Fibroblast of lung (primary cell): Measurements from ENCODE around the gene MSI2. TPM values are rescaled to one million over a fixed set of nuclear protein-coding genes. Genes with fewer than 3 reads are reported as not detected.

Experiments used
- DNase-seq, 2 donors: peaks; one replicate each; pipeline versions ENCODE4 v3.0.0 to v3.0.0-alpha.2; 2010; ENCODE audit warnings: low read depth in 2 of 2
- H2AFZ ChIP-seq: 2 replicates; pipeline ENCODE4 v1.5.1; 2012; ENCODE audit warnings: low read length, control low read depth, inconsistent platforms
- H3K27ac ChIP-seq: 2 replicates; pipeline ENCODE4 v1.5.1; 2011; ENCODE audit warnings: low read length, control low read depth; ENCODE audit not compliant: insufficient read depth
- H3K27me3 ChIP-seq: 2 replicates; pipeline ENCODE4 v1.5.1; 2011; ENCODE audit warnings: mild to moderate bottlenecking, low read length; ENCODE audit not compliant: control insufficient read depth, insufficient read depth
- H3K36me3 ChIP-seq: 2 replicates; pipeline ENCODE4 v1.5.1; 2011; ENCODE audit warnings: low read length; ENCODE audit not compliant: control insufficient read depth, insufficient read depth
- H3K4me1 ChIP-seq: 2 replicates; pipeline ENCODE4 v1.5.1; 2011; ENCODE audit warnings: low read length; ENCODE audit not compliant: control insufficient read depth, insufficient read depth; ENCODE audit errors: extremely low read depth
- H3K4me2 ChIP-seq: 2 replicates; pipeline ENCODE4 v1.5.1; 2011; ENCODE audit warnings: low read length, control low read depth; ENCODE audit not compliant: insufficient read depth; ENCODE audit errors: extremely low read depth
- H3K4me3 ChIP-seq, 4 experiments: fragments of 200-600 bp in 1 of 4; sonication (generic) in 1 of 4; replicated peaks in 1 of 4; 2 replicates each; pipeline ENCODE4 v1.5.1; 2011 to 2016; ENCODE audit warnings: low read length in 4 of 4, low read depth in 3 of 4, mild to moderate bottlenecking in 3 of 4, control low read depth in 2 of 4, inconsistent platforms in 1 of 4, mixed read lengths in 1 of 4; ENCODE audit not compliant: insufficient read depth in 1 of 4; ENCODE audit errors: control extremely low read depth in 1 of 4
- H3K79me2 ChIP-seq: 2 replicates; pipeline ENCODE4 v1.5.1; 2012; ENCODE audit warnings: mild to moderate bottlenecking, low read length, inconsistent platforms; ENCODE audit not compliant: control insufficient read depth, insufficient read depth
- H3K9ac ChIP-seq: 2 replicates; pipeline ENCODE4 v1.5.1; 2011; ENCODE audit warnings: mild to moderate bottlenecking, low read length, control low read depth; ENCODE audit not compliant: insufficient read depth
- H3K9me3 ChIP-seq: 2 replicates; pipeline ENCODE4 v1.5.1; 2012; ENCODE audit warnings: low read depth, low read length; ENCODE audit not compliant: control insufficient read depth, insufficient read depth
- H4K20me1 ChIP-seq: 2 replicates; pipeline ENCODE4 v1.5.1; 2011; ENCODE audit warnings: low read length; ENCODE audit not compliant: control insufficient read depth, insufficient read depth; ENCODE audit errors: extremely low read depth
- CTCF ChIP-seq, 2 donors: IDR thresholded peaks in 1 of 2; conservative IDR thresholded peaks in 1 of 2; 1 replicate in 1 of 2; 2 replicates in 1 of 2; pipeline ENCODE4 v1.5.1; 2011 to 2012; ENCODE audit warnings: low read length in 2 of 2, control low read depth in 1 of 2, inconsistent platforms in 1 of 2, low read depth in 1 of 2, mild to moderate bottlenecking in 1 of 2
- EZH2 ChIP-seq: IDR thresholded peaks from 2 replicates; pipeline ENCODE4 v1.5.1; 2012; ENCODE audit warnings: low read length, control low read depth, mild to moderate bottlenecking; ENCODE audit errors: missing control alignments
- polyA plus RNA-seq, 2 donors: library from polyadenylated mRNA; depleted of rRNA in 1 of 2; stranded (reverse) in 1 of 2; unstranded in 1 of 2; fragments of >200 nt; gene quantifications; 2 replicates each; pipeline ENCODE4 v1.2.1, GENCODE V29; 2011 to 2012; ENCODE audit warnings: missing spikeins in 1 of 2
- total RNA-seq: library from RNA; depleted of rRNA; stranded (reverse); fragments of >200 nt; gene quantifications from 2 replicates; pipeline ENCODE4 v1.2.1, GENCODE V29; 2014

MSI2 gene
- total and polyA plus RNA-seq, 2 donors (not counting 1 experiment from before 2014, with no cell fraction given), result 6.8 to 14.2 TPM

GRCh38 chr17:57559634-57560318 is 303.5 kb downstream of the MSI2 start:
- H3K27ac ChIP-seq, result no peak overlapping the region
- DNase-seq, result no peak
- no peaks in the 10 kb centered on the region for H4K20me1 ChIP-seq
- no peak overlapping the region for H3K9ac ChIP-seq
- no peaks in the 10 kb centered on the region for H3K27me3 ChIP-seq
- no peaks in the 10 kb centered on the region for H3K36me3 ChIP-seq
- H2AFZ ChIP-seq, result no peak overlapping the region
- no peak overlapping the region for H3K4me2 ChIP-seq
- H3K4me1 ChIP-seq, result no peaks in the 10 kb centered on the region
- no peak for TF ChIP-seq CTCF (conservative IDR thresholded peaks at IDR 0.05 in 1 of 2, IDR thresholded peaks at IDR 0.05 in 1 of 2; ENCODE audit: low read depth in 1 of 2, low read length in 2 of 2)
- TF ChIP-seq EZH2, result no peak
- no peaks in the 10 kb centered on the region for H3K79me2 ChIP-seq
- no peaks in the 10 kb centered on the region for H3K9me3 ChIP-seq
- no peak overlapping the region for H3K4me3 ChIP-seq

GRCh38 chr17:57560319-57560705 is 304.0 kb downstream of the MSI2 start:
- no peak for DNase-seq
- Histone ChIP-seq H3K79me2 (no peaks in the 10 kb centered on the region), H3K27ac (no peak overlapping the region), H3K4me1 (no peaks in the 10 kb centered on the region), H3K9ac (no peak overlapping the region), H3K27me3 (no peaks in the 10 kb centered on the region), H3K4me3 (no peak overlapping the region), H3K36me3 (no peaks in the 10 kb centered on the region), H3K4me2 (no peak overlapping the region), H2AFZ (no peak overlapping the region), H4K20me1 (no peaks in the 10 kb centered on the region), H3K9me3 (no peaks in the 10 kb centered on the region)
- no peak for TF ChIP-seq CTCF (conservative IDR thresholded peaks at IDR 0.05 in 1 of 2, IDR thresholded peaks at IDR 0.05 in 1 of 2; ENCODE audit: low read depth in 1 of 2, low read length in 2 of 2)
- no peak for TF ChIP-seq EZH2

GRCh38 chr17:57561072-57561861 is 304.9 kb downstream of the MSI2 start:
- Histone ChIP-seq H3K9me3 (no peaks in the 10 kb centered on the region), H3K4me2 (no peak overlapping the region), H2AFZ (no peak overlapping the region), H3K9ac (no peak overlapping the region), H3K4me3 (no peak overlapping the region), H4K20me1 (no peaks in the 10 kb centered on the region), H3K4me1 (no peaks in the 10 kb centered on the region), H3K27me3 (no peaks in the 10 kb centered on the region), H3K36me3 (no peaks in the 10 kb centered on the region), H3K27ac (no peak overlapping the region), H3K79me2 (no peaks in the 10 kb centered on the region)
- TF ChIP-seq CTCF (conservative IDR thresholded peaks at IDR 0.05 in 1 of 2, IDR thresholded peaks at IDR 0.05 in 1 of 2; ENCODE audit: low read depth in 1 of 2, low read length in 2 of 2), result no peak
- no peak for TF ChIP-seq EZH2
- no peak for DNase-seq
